Astrocyte of the spinal cord (primary cell): ENCODE results near the gene TDRD7.

Experiments
- DNase-seq: peaks from one replicate; pipeline ENCODE4 v3.0.0; 2011; ENCODE audit warnings: low read depth, low spot score
- H3K4me3 ChIP-seq: 2 replicates; pipeline ENCODE4 v1.5.1; 2011; ENCODE audit warnings: low read depth, mild to moderate bottlenecking, low read length, moderate library complexity
- in situ Hi-C: cut with HindIII; loops from 2 replicates; pipeline ENCODE4 v1.10.0; 2017; ENCODE audit warnings: low sequenced_read_pairs
- TF ChIP-seq, protein P1 (sequence below): IDR thresholded peaks from 2 replicates; pipeline ENCODE4 v1.5.1; 2012; ENCODE audit warnings: low read depth, mild to moderate bottlenecking, low read length, inconsistent platforms

Gene TDRD7

DNA sequence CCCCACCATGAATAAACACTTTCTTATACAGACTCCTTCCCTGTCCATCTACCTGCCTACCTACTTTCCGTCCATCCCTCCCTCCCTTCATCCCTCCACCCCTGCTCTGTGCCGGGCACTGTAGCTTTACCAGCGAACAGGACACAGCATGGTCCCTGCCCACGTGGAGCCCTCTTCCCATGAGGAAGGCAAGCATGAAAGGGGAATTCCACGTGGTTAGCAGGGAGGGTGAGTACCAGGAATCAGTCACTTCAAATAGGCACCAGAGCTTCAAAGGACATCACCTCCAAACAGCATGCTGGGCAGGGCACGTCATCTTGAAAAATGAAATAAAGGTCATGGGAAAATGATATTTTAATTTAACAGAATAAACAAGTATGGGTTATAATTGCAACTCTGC is 35.0 kb upstream of the TDRD7 start:
- no peak overlapping the region for H3K4me3 ChIP-seq
- no peak for DNase-seq
- TF ChIP-seq, protein P1, sequence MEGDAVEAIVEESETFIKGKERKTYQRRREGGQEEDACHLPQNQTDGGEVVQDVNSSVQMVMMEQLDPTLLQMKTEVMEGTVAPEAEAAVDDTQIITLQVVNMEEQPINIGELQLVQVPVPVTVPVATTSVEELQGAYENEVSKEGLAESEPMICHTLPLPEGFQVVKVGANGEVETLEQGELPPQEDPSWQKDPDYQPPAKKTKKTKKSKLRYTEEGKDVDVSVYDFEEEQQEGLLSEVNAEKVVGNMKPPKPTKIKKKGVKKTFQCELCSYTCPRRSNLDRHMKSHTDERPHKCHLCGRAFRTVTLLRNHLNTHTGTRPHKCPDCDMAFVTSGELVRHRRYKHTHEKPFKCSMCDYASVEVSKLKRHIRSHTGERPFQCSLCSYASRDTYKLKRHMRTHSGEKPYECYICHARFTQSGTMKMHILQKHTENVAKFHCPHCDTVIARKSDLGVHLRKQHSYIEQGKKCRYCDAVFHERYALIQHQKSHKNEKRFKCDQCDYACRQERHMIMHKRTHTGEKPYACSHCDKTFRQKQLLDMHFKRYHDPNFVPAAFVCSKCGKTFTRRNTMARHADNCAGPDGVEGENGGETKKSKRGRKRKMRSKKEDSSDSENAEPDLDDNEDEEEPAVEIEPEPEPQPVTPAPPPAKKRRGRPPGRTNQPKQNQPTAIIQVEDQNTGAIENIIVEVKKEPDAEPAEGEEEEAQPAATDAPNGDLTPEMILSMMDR = no peak
- in situ Hi-C loops = no loop called here

DNA sequence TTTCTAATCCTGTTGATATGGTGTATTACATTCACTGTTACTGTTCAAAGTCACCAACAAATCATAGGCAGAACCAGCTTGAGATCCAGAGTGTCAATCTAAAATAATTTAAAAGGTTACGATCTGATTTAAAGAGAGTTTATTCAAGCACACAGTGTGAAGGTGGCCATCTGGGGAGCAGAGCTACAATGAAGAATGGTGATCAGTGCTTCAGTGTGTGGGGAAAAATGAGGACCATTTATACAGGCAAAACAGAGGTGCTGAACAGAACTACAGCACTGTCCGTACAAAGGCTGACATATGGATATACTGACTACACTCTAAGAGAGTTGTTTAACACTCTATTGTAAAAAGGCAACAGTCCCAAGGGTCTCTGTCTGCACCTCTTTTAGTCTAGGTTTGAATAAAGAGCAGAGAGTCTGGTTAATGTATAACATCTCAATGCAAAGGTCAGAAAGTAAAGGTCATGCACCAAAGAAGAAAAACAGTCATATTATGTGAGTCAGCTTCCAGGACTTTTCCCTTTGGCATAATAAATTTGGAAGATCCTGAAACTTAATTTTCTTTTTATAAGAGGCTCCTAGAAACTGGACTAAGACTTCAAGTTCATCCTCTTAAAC is 29.7 kb upstream of the TDRD7 start:
- TF ChIP-seq, protein P1 = no peak
- no peak overlapping the region for H3K4me3 ChIP-seq
- no peak for DNase-seq
- in situ Hi-C loops = no loop called here

DNA sequence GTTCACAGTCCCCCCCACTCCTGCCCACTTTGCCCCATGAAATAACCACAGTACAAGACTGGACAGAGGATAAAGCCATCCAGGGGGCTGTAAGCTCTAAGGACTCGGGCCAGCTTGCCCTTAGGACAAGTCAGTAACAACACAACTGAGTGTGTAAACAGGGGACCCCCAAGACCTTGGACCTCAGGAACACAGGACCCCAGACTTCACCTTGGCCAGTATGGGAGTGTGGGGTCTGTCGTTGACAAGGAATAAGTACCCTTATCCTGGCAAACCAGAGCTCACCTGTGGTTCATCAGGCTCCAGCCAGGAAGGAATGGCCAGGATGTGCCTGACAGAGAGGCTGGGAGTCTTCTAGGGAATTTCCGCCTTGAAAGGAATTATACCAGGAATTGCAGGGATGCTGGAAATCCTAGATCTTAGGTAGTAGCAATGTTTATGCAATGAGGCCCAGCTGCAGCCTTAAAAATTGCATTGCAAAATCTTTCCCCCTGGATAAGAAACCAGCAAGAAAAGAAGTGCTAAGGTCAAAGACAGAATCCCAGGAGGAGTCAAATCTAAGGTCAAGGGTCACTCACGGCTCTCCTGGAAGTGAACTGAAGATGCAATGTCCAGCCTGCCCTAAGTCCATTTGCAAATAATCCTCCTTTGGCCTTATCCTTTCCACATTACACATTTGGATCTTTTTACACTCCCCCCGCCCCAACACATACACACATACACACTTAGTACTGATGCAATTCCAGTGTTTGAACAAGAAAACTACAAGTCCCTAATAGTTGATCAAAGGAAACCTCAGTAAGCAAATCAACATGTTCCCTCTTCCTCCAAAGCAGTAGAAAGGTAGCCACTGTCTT is 27.3 kb upstream of the TDRD7 start:
- in situ Hi-C loops = no loop called here
- TF ChIP-seq, protein P1 = no peak
- DNase-seq = no peak
- H3K4me3 ChIP-seq = no peak overlapping the region

DNA sequence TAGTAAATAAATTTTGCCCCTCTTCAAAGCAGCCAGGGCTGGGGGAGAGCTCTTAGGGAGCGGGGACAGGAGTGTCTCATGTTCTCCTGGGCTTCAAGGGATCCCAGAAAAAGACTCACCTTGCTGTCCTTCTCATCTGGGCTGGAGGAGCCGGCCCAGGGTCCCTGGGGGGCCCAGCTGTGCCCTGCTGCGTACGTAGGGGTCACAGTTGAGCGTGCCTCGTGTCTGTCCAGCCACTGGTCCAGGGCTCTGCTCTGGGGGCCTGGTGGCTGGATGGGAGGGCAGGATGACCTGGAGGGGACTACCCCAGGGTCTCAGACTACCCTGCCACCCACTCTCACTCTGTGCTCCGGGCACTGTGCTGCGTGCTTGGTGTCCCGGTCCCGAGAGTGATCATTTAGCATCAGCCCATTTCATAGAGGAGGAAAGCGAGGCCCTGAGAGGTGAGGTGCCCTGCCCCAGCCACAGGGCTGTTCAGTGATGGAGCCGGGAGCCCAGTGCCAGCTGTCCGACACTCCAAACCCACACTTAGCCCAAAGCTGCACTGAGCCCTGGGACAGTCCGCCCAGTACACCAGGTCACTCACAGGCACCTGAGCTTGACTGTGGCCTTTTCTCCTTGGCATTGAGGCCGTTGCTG is 26.2 kb upstream of the TDRD7 start:
- in situ Hi-C loops = no loop called here
- TF ChIP-seq, protein P1 = no peak
- no peak overlapping the region for H3K4me3 ChIP-seq
- DNase-seq = no peak

DNA sequence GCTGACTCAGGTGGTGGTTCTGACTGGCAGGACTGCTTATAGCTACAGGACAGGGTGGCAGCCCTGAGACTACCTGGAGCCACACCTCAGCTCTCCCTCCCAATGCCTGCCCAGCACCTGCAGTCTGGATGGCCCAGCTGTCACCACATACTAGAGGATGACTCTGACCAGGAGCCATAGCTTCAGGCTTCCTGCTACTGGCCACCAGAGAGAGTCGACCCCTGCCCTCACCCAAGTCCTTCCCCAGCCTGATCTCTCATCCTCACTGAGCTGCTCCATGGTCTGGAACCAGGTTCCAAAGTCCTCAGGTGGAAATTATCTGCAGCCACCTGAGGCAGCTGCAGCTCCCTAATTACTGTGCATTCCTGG is 25.6 kb upstream of the TDRD7 start:
- in situ Hi-C loops = no loop called here
- DNase-seq = no peak
- H3K4me3 ChIP-seq = no peak overlapping the region
- TF ChIP-seq, protein P1 = no peak

DNA sequence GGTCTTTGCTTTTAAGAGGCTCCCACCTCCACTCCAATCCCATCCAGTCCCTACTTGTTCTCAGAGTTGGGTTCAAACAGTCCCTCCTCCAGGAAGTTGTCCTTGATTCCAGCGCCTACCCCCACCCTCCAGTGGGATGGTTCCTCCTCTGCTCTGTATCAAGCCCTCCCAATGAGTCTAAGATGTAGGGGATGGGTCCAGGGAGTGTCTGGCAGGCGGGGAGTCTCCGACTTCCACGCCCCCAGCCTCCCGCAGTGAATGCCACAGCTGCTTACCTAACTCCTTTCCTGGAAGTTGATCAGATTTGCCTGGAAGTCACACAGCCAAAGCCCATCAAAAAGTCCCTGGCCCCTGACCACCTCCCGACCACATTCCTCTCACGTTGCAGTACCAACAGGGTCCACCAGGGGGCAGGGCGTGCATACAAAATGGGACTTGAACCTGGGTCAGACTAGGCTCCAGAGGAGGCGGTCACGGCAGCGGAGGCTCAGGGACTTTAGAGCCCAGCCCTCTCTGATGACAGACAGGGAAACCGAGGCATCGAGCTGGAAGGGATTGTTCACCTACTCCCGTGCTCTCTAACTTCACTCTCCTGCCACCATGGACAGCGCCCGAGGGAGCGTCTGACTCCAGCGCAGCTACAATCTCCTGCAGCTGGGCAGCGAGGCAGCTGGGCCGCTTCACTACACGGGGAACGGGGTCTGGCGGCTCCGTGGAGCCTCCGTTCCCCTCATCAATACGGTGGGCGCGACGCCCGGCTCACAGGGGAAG is 25.0 kb upstream of the TDRD7 start:
- TF ChIP-seq, protein P1 = peak; percentile 99
- in situ Hi-C loops = no loop called here
- no peak overlapping the region for H3K4me3 ChIP-seq
- peak; percentile 58 for DNase-seq
